Kidney (tissue), 14 donors: Measurements from ENCODE around the gene CD69. TPM values are rescaled to one million over a fixed set of nuclear protein-coding genes. Genes with fewer than 3 reads are reported as not detected.

Experiments
- DNase-seq, 5 donors: peaks; one replicate each; pipeline ENCODE4 v3.0.0-alpha.2; 2013 to 2020
- FAIRE-seq: peaks from 2 replicates; lab custom pipeline; 2012; peaks lifted over from hg19 to GRCh38; lab: Jason Lieb, UNC
- H3K27ac ChIP-seq, 2 donors: one replicate each; pipeline ENCODE4 v1.7.0; 2013; ENCODE audit warnings: low read depth in 2 of 2, low read length in 2 of 2, inconsistent platforms in 1 of 2
- H3K27me3 ChIP-seq: one replicate; pipeline ENCODE4 v1.7.1; 2013; ENCODE audit warnings: low read length, inconsistent platforms; ENCODE audit not compliant: control insufficient read depth, insufficient read depth
- H3K36me3 ChIP-seq, 3 donors: one replicate each; pipeline versions ENCODE4 v1.7.0 to v1.7.1; 2013; ENCODE audit warnings: low read length in 3 of 3, control low read depth in 1 of 3, inconsistent platforms in 1 of 3; ENCODE audit not compliant: insufficient read depth in 3 of 3, control insufficient read depth in 2 of 3
- H3K4me1 ChIP-seq, 3 donors: one replicate each; pipeline versions ENCODE4 v1.7.0 to v1.7.1; 2013; ENCODE audit warnings: low read length in 3 of 3, inconsistent platforms in 1 of 3, low read depth in 1 of 3; ENCODE audit not compliant: control insufficient read depth in 2 of 3, insufficient read depth in 2 of 3
- H3K4me3 ChIP-seq, 3 donors: one replicate each; pipeline versions ENCODE4 v1.7.0 to v1.8.1; 2013; ENCODE audit warnings: low read length in 3 of 3, control low read depth in 1 of 3, inconsistent platforms in 1 of 3
- H3K9ac ChIP-seq, 3 donors: one replicate each; pipeline versions ENCODE4 v1.7.0 to v1.7.1; 2013; ENCODE audit warnings: low read length in 3 of 3, control low read depth in 1 of 3, inconsistent platforms in 1 of 3
- H3K9me3 ChIP-seq, 3 donors: one replicate each; pipeline versions ENCODE4 v1.7.0 to v1.7.1; 2013; ENCODE audit warnings: low read length in 3 of 3, control low read depth in 1 of 3, inconsistent platforms in 1 of 3; ENCODE audit not compliant: control insufficient read depth in 2 of 3, insufficient read depth in 1 of 3
- intact Hi-C: fragments of 100-400 bp; cut with DNase I; formaldehyde crosslinking; loops from one replicate; pipeline ENCODE4 v1.11.1; 2022
- polyA plus RNA-seq: library from polyadenylated mRNA; stranded (reverse); fragments of 350-450 nt; fragmentation: Illumina TruSeq; extraction: RNeasy Lipid Tissue Mini Kit (QIAGEN cat#74804); gene quantifications from one replicate; pipeline ENCODE4 v1.2.3, GENCODE V29; 2014; ENCODE audit warnings: low read depth, low replicate concordance; ENCODE audit not compliant: insufficient read depth
- total RNA-seq: library from RNA; stranded (reverse); fragmentation: NEBNext Ultra II Directional; extraction: Animal tissue kit (Norgen Biotek cat#: 25700); gene quantifications from one replicate; pipeline ENCODE4 v1.2.1, GENCODE V29; 2021
- TF ChIP-seq, protein P1 (sequence below): IDR thresholded peaks from 3 replicates; pipeline ENCODE4 v1.5.1; 2012; ENCODE audit warnings: mild to moderate bottlenecking, moderate library complexity, borderline replicate concordance; ENCODE audit not compliant: insufficient read depth; ENCODE audit errors: extremely low read depth
- donor health status: control.
- donor health status: control.
- donor health status: control.
- donor health status: control.
- donor health status: control.
- donor health status: DM: yes; HTN: yes; CAD: no.
- donor health status: Normal renal cell carcinoma (clear cell type).

CD69 gene
- total and polyA plus RNA-seq, 2 donors from 2014 or later = 2.2 to 25.0 TPM

- DNase-seq (no peak), FAIRE-seq (no peak)
- Histone ChIP-seq H3K27ac (no peak overlapping the region), H3K9ac (no peak overlapping the region), H3K27me3 (no peaks in the 10 kb centered on the region), H3K4me3 (no peak overlapping the region), H3K9me3 (no peaks in the 10 kb centered on the region), H3K4me1 (no peaks in the 10 kb centered on the region), H3K36me3 (no peaks in the 10 kb centered on the region)
- intact Hi-C loops = no loop called here
- TF ChIP-seq, protein P1, sequence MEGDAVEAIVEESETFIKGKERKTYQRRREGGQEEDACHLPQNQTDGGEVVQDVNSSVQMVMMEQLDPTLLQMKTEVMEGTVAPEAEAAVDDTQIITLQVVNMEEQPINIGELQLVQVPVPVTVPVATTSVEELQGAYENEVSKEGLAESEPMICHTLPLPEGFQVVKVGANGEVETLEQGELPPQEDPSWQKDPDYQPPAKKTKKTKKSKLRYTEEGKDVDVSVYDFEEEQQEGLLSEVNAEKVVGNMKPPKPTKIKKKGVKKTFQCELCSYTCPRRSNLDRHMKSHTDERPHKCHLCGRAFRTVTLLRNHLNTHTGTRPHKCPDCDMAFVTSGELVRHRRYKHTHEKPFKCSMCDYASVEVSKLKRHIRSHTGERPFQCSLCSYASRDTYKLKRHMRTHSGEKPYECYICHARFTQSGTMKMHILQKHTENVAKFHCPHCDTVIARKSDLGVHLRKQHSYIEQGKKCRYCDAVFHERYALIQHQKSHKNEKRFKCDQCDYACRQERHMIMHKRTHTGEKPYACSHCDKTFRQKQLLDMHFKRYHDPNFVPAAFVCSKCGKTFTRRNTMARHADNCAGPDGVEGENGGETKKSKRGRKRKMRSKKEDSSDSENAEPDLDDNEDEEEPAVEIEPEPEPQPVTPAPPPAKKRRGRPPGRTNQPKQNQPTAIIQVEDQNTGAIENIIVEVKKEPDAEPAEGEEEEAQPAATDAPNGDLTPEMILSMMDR = no peak
These were observed 47.8 kb upstream of the CD69 start for GRCh38 chr12:9808504-9808903.

- no peaks in the 10 kb centered on the region for H3K27me3 ChIP-seq
- FAIRE-seq (no peak), DNase-seq (no peak)
- H3K27ac ChIP-seq = no peak overlapping the region
- no peaks in the 10 kb centered on the region for H3K9me3 ChIP-seq
- no peak overlapping the region for H3K4me3 ChIP-seq
- H3K36me3 ChIP-seq = no peaks in the 10 kb centered on the region
- H3K4me1 ChIP-seq = no peaks in the 10 kb centered on the region
- no peak overlapping the region for H3K9ac ChIP-seq
- intact Hi-C loops = no loop called here
- TF ChIP-seq, protein P1 = no peak
These were observed 46.0 kb upstream of the CD69 start for GRCh38 chr12:9806714-9807113.

- intact Hi-C loops = no loop called here
- TF ChIP-seq, protein P1 = no peak
- no peaks in the 10 kb centered on the region for H3K4me1 ChIP-seq
- no peak overlapping the region for H3K27ac ChIP-seq
- DNase-seq = no peak
- FAIRE-seq = no peak
- no peaks in the 10 kb centered on the region for H3K36me3 ChIP-seq
- no peak overlapping the region for H3K4me3 ChIP-seq
- no peak overlapping the region for H3K9ac ChIP-seq
- H3K9me3 ChIP-seq = no peaks in the 10 kb centered on the region
- H3K27me3 ChIP-seq = no peaks in the 10 kb centered on the region
These were observed 45.2 kb upstream of the CD69 start for GRCh38 chr12:9805883-9806282.

DNA sequence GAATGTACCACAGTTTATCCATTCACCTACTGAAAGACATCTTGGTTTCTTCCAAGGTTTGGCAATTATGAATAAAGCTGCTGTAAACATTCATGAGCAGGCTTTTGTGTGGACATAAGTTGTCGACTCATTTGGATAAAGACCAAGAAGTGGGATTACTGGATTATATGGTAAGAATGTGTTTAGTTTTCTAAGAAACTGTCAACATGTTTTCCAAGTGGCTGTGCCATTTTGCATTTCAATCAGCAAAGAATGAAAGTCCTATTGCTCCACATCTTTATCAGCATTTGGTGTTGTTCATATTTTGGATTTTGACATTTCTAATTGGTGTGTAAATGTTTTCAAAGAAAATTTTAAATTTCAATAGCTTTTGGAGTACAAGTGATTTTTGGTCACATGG, 39.3 kb upstream of the CD69 start:
- no peak overlapping the region for H3K27ac ChIP-seq
- FAIRE-seq = no peak
- TF ChIP-seq, protein P1 = no peak

More for the DNA sequence above, 39.3 kb upstream of the CD69 start:
- H3K27me3 ChIP-seq = no peaks in the 10 kb centered on the region
- intact Hi-C loops = no loop called here
- no peaks in the 10 kb centered on the region for H3K4me1 ChIP-seq
- no peak for DNase-seq
- no peak overlapping the region for H3K4me3 ChIP-seq
- no peaks in the 10 kb centered on the region for H3K9me3 ChIP-seq
- H3K9ac ChIP-seq = no peak overlapping the region
- H3K36me3 ChIP-seq = no peaks in the 10 kb centered on the region
